EH (cell line): ENCODE data around the gene CIB1.
A peak's percentile ranks its signal among the peaks of the same experiment; 100 is the strongest.

ENCODE experiments used
- DNase-seq: peaks from one replicate; pipeline ENCODE4 v3.0.0-alpha.2; 2015; ENCODE audit warnings: low read depth

The CIB1 gene

GRCh38 chr15:90240856-90241255 lies 7.1 kb upstream of the CIB1 start:
- no peak for DNase-seq

DNA sequence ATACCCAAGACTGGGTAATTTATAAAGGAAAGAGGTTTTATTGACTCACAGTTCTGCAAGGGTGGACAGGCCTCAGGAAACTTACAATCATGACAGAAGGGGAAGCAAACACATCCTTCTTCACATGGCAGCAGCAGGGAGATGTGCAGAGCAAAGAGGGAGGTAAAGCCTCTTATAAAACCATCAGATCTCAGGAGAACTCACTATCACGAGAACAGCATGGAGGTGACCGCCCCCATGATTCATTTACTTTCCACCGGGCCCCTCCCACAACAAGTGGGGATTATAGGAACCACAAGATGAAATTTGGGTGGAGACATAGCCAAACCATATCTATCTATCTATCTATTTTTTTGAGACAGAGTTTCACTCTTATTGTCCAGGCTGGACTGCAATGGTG lies 5.6 kb upstream of the CIB1 start:
- no peak for DNase-seq

DNA sequence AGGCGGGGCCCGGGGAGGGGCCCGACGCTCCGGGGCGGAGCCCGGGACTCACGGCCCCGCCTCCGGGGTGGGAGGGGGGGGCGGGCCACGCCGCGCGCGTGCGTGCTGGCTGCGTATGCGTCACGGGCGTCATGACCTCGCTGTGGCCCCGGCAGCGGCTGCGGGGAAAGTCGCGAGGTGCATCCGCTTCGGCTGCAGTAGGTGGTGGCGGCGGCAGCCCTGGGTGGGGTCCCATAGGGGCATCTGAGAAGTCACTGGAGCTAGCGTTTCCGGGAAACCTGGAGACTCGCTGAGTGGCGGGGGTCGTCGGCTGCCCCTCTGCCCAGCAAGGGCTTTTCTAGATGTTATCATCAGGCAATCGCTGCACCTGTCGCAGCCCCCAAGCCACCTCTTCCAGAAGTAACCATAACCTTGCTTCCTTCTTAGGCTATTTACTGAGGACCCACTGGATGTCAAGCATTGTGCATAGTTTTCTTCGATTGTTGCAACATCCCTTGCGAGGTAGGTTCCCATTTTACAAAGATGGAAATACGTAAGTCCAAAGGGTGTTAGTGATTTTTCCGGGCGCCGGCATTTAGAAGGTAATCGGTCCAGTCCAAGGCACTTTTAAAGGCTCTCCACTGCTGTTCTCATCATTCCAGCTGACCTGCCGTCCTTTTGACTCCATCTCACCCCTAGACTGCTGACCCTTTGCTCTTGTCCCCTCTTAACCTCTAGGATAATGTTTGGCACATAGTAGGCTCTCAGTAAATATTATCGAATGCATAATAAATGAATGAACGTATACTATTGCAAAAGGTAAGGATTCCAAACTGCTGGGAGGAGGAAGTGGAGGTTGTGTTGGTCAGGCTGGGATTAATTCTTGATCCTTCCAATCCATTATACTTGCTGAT lies 601 bp upstream of the CIB1 start, which contains the start of gene GDPGP1:
Gene GDPGP1 (plus strand): TSS at position 114 of the 893 bp plus-strand sequence. CDS start 6,700 bp downstream, outside the sequence.
- peak; percentile 15 for DNase-seq

DNA sequence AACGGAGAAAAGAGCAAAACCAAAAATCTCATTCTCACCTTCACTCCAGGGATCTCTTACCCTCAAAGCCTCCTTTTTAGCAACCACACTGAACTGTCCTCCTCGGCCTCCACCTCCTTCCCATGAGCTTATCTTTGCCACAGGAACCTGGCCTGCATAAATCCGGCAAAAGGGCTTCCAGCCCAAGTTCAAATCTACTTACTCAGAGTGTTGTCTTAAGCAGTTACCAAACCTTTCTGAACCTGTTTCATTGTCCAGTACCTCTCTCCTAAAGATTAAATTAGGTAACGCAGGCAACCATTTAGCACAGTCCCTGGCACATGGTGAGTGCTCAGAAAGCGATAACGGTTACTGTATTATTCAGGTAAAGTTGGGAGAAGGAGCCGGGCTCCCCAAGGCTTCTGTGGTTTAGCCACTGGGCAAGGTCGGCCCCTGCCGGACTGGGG lies 777 bp downstream of the CIB1 start:
- DNase-seq, result no peak

- no peak for DNase-seq
Observed at GRCh38 chr15:90232196-90232595, 1.5 kb downstream of the CIB1 start.

DNA sequence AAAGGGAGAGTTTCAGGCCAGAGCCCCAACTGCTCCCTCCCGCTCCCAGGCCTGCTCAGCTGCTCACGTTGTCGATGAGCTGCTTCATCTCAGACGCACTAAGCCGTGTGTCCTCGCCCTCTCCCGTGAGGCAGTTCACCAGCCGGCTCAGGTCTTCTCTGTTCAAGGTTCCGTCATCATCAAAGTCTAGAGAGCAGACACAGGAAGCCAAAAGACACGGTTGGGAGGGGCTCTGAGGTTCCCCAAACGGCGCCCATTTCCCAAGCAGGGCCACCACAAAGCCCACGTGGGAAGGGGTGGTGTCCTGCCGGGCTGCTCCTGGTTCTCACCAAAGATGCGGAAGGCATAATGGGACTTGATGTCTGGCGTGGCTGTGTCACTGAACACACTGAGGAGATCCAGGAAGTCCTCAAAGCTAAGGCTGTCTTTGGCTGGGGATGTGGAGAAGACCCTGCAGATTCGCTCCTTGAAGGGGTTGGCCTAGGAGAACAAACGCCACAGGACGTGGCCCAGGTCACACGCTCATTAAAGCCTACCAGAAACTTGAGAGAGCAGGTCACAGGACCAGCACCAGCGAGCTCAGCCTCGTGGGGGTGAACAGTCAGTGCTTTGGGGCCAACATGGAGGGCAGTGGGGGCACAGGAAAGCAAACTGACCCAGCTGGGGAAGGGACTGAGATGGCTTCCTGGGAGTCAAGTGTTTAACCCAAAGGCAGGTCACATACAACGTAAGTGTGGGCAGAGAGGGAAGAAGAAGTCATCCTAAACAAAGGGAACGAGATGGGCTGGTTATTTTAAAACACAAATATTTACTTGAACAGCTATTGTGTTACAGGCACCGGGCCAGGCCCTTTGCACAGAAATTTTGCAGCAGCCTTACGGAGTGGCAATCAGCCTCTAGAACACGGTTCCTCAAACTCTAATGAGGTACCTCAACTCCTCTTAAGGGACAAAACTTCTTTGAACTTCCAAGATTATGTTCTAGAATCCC lies 2.4 kb downstream of the CIB1 start:
- DNase-seq, result no peak

DNA sequence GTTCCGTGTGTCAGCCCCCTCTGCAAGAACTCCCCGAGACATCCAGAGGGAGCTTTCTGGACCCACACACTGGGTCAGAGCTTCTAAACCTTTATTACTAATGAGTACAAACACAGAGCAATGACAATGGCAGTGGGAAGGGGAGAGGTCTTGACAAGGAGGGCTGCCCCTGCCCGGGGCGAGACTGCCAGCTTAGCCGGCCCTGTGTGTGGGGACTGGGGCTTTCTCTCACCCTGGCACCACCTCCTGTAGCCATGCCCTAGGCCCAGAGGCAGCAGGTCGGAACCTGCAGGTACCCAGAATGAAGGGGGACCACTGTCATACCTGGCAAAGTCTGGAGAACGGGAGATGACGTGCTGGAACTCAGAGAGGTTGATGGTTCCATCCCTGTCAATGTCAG lies 3.1 kb downstream of the CIB1 start:
- no peak for DNase-seq

GRCh38 chr15:90230071-90230494 lies 3.7 kb downstream of the CIB1 start:
- DNase-seq, result no peak

DNA sequence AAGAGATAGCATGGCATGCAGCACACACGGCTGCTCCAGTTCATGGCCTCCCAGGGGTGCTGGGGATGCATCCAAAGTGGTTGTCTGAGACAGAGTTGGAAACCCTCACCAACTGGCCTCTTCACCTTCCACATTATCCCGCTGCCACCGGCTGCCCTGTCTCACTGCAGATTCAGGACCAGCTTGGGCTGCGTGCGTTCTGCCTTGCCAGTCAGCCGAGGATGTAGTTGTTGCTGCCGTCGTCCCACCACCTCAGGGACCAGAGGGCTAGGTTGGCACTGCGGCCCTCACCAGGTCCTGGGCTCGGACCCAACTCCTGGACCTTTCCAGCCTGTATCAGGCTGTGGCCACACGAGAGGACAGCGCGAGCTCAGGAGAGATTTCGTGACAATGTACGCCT lies 4.8 kb downstream of the CIB1 start:
- no peak for DNase-seq

DNA sequence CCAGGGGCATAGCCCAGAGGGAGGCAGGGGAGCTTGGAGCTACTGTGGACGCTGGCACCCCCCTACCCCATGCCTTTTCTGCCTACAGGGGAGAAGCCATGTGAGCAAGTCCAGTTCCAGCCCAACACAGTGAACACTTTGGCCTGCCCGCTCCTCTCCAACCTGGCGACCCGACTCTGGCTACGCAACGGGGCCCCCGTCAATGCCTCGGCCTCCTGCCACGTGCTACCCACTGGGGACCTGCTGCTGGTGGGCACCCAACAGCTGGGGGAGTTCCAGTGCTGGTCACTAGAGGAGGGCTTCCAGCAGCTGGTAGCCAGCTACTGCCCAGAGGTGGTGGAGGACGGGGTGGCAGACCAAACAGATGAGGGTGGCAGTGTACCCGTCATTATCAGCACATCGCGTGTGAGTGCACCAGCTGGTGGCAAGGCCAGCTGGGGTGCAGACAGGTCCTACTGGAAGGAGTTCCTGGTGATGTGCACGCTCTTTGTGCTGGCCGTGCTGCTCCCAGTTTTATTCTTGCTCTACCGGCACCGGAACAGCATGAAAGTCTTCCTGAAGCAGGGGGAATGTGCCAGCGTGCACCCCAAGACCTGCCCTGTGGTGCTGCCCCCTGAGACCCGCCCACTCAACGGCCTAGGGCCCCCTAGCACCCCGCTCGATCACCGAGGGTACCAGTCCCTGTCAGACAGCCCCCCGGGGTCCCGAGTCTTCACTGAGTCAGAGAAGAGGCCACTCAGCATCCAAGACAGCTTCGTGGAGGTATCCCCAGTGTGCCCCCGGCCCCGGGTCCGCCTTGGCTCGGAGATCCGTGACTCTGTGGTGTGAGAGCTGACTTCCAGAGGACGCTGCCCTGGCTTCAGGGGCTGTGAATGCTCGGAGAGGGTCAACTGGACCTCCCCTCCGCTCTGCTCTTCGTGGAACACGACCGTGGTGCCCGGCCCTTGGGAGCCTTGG lies 5.6 kb downstream of the CIB1 start:
- DNase-seq, result no peak

- no peak for DNase-seq
Observed at GRCh38 chr15:90227336-90227735, 6.4 kb downstream of the CIB1 start.

GRCh38 chr15:90225504-90226234 lies 8.1 kb downstream of the CIB1 start:
- no peak for DNase-seq

- DNase-seq, result no peak
Observed at GRCh38 chr15:90225047-90225446, 8.7 kb downstream of the CIB1 start.

GRCh38 chr15:90223441-90224165 lies 10.1 kb downstream of the CIB1 start:
- no peak for DNase-seq

DNA sequence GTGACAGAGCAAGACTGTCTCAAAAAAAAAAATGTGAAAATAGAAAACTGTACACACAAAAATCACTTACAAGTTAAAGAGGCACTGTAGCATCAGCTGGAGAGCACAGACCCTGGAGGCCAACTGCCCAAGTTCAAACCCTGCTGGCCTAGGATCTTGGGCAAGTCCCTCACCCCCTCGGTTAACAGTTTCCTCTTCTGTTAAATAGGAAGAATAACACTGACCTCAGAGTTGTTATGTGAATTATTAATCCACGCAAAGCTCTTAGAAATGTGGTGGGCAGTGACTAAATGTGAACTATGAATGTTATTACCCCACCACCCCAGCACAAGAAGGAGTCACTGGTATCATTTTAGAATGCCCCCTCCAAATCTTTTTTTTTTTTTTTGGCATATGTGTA lies 11.2 kb downstream of the CIB1 start:
- no peak for DNase-seq

- DNase-seq, result peak; percentile 85
Observed at GRCh38 chr15:90221246-90221900, 12.4 kb downstream of the CIB1 start.

DNA sequence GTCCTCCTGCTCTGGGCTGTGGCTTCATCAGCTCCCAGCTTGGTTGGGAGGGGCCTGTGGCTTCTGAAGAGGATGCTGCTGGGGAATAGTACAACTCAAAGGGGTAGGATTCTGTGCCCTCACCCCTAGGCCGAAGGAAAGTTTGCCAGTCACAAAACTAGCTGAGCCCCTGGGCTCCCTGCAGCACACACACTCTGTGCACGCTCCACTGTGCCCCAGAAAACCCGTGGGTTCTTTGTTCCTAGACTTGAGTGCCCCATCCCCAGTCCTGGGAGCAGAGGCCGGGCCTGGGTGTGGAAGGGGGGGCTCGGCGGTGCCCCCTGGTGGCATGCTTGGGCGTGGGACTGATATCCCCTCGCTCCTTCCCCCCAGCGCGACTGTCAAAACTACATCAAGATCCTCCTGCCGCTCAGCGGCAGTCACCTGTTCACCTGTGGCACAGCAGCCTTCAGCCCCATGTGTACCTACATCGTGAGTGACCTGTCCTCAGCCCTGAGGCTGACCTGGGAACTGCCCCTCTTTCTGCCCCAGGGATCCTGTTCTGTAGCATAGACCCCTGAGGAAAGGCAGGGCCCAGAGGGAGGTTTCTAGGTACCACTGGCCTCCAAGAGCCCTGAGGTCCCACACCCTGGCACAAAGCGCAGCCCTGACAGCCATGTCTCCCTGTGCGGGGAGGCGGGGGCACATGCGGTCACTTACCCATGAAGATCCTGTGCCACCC lies 14.2 kb downstream of the CIB1 start:
- DNase-seq, result peak; percentile 41

DNA sequence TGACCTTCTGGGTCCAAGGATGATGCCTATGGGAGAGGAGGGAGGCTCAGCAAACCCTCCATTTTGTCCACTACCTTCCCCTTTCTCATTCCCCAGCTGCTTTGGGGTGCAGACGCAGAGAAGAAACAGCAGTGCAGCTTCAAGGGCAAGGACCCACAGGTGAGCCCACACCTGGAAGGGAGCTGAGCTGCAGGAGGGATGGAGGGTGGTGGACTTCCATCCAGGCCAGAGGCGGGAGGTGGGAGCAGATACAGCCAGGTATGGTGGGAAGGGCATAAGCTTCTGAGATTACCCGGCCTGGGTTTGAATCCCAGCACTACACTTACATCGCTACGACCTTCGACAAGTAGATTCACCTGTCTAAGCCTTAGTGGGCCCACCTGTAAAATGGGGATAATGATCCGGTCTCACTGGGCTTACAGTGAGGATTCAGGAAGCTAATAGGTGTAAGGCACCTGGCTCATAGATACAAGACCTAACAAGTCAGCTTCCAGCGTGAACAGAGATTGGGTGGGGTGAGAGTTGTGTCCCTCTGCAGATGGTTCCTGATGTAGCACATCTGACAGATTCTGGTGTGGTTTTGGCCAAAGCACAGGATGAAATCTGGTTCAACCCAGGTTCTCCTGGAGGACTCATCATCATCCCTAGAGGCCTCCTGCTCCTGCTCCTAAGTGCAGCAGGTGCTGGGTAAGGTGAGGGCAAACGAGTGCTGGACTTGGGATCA lies 15.9 kb downstream of the CIB1 start:
- no peak for DNase-seq
